Measurements from ENCODE around the gene ASNSD1. TPM values are rescaled to one million over a fixed set of nuclear protein-coding genes. Genes with fewer than 3 reads are reported as not detected.

Gene ASNSD1
- total RNA-seq, 1 donor from 2014 or later = 39.9 TPM

DNA sequence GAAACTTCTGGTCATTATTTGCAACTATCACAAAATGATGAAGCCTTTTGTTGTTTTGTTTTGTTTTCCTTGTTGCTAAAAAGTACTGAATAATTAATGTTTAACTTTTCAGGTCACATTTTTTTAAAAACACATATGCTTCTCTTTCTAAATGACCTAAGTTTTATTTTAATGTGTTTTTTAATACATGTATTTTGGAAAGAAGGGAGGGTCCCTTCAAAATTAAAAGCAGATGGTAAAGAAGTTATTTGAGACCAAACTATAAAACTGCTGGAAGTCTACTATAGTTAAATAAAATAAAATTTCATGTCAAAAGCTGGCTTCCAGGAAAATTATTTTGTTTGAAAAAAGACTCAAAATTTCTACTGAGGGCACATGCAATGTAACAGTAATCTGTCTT, 39.5 kb upstream of the ASNSD1 start:
- no peak overlapping the region for H3K4me3 ChIP-seq (ENCODE audit: low read depth, low read length)
- no peak for TF ChIP-seq CTCF (IDR thresholded peaks at IDR 0.05; ENCODE audit: insufficient read depth, low read length, poor library complexity, severe bottlenecking)
- no peaks in the 10 kb centered on the region for H3K27me3 ChIP-seq (ENCODE audit: control insufficient read depth, insufficient read depth, low read length)
- no peak for DNase-seq (ENCODE audit: low read depth)
- no peaks in the 10 kb centered on the region for H3K36me3 ChIP-seq (ENCODE audit: control insufficient read depth, insufficient read depth, low read length)

GRCh38 chr2:189623049-189623448, 38.2 kb upstream of the ASNSD1 start:
- Histone ChIP-seq H3K27me3 (ENCODE audit: control insufficient read depth, insufficient read depth, low read length) (no peaks in the 10 kb centered on the region), H3K36me3 (ENCODE audit: control insufficient read depth, insufficient read depth, low read length) (no peaks in the 10 kb centered on the region), H3K4me3 (ENCODE audit: low read depth, low read length) (no peak overlapping the region)
- no peak for TF ChIP-seq CTCF (IDR thresholded peaks at IDR 0.05; ENCODE audit: insufficient read depth, low read length, poor library complexity, severe bottlenecking)
- no peak for DNase-seq (ENCODE audit: low read depth)

- no peak for DNase-seq (ENCODE audit: low read depth)
- H3K36me3 ChIP-seq (ENCODE audit: control insufficient read depth, insufficient read depth, low read length) = no peaks in the 10 kb centered on the region
- H3K27me3 ChIP-seq (ENCODE audit: control insufficient read depth, insufficient read depth, low read length) = no peaks in the 10 kb centered on the region
- no peak for TF ChIP-seq CTCF (IDR thresholded peaks at IDR 0.05; ENCODE audit: insufficient read depth, low read length, poor library complexity, severe bottlenecking)
- H3K4me3 ChIP-seq (ENCODE audit: low read depth, low read length) = no peak overlapping the region
Measured at GRCh38 chr2:189624648-189625355, 36.5 kb upstream of the ASNSD1 start.

GRCh38 chr2:189625636-189626035, 35.6 kb upstream of the ASNSD1 start:
- no peaks in the 10 kb centered on the region for H3K36me3 ChIP-seq (ENCODE audit: control insufficient read depth, insufficient read depth, low read length)
- no peak for TF ChIP-seq CTCF (IDR thresholded peaks at IDR 0.05; ENCODE audit: insufficient read depth, low read length, poor library complexity, severe bottlenecking)
- H3K4me3 ChIP-seq (ENCODE audit: low read depth, low read length) = no peak overlapping the region
- no peak for DNase-seq (ENCODE audit: low read depth)
- H3K27me3 ChIP-seq (ENCODE audit: control insufficient read depth, insufficient read depth, low read length) = no peaks in the 10 kb centered on the region

- Histone ChIP-seq H3K4me3 (ENCODE audit: low read depth, low read length) (no peak overlapping the region), H3K36me3 (ENCODE audit: control insufficient read depth, insufficient read depth, low read length) (no peaks in the 10 kb centered on the region), H3K27me3 (ENCODE audit: control insufficient read depth, insufficient read depth, low read length) (no peaks in the 10 kb centered on the region)
- TF ChIP-seq CTCF (IDR thresholded peaks at IDR 0.05; ENCODE audit: insufficient read depth, low read length, poor library complexity, severe bottlenecking) = no peak
- no peak for DNase-seq (ENCODE audit: low read depth)
Measured at GRCh38 chr2:189627789-189628188, 33.5 kb upstream of the ASNSD1 start.

Measured in kidney epithelial cell (primary cell).